Gastrocnemius medialis (tissue), 4 donors: Measurements from ENCODE around the gene ZNF648.
"Not testable (repeated sequence)": the region's sequence is repeated elsewhere in the genome, so short reads cannot be mapped to it uniquely, and the experiment has no call there.

Source experiments
- POLR2A ChIP-seq, 2 donors: fragments of 450-650 bp; IDR thresholded peaks; one replicate each; pipeline ENCODE4 v1.6.1; 2017; ENCODE audit warnings: antibody characterized with exemption in 2 of 2, mild to moderate bottlenecking in 2 of 2, moderate library complexity in 2 of 2
- TF ChIP-seq, protein P1 (sequence below), 5 experiments: fragments of 450-650 bp in 3 of 5; fragments of 200-600 bp in 2 of 5; sonication (generic) in 2 of 5; IDR thresholded peaks in 4 of 5; conservative IDR thresholded peaks in 1 of 5; 1 replicate in 4 of 5; 2 replicates in 1 of 5; pipeline ENCODE4 v1.5.1; 2016 to 2019; ENCODE audit warnings: antibody characterized with exemption in 5 of 5, mild to moderate bottlenecking in 3 of 5, moderate library complexity in 3 of 5

DNA sequence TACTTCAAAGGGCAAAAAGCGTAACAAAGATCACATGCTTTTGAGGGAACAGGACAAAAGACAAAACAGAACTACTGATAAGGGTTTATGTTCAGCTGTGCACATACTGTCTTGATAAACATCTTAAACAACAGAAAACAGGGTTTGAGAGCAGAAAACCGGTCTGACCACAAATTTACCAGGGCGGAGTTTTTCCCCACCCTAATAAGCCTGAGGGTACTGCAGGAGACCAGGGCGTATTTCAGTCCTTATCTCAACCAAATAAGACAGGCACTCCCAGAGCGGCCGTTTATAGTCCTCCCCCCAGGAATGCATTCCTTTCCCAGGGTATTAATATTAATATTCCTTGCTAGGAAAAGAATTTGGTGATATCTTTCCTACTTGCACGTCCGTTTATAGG is 16.0 kb downstream of the ZNF648 start:
- TF ChIP-seq, protein P1, sequence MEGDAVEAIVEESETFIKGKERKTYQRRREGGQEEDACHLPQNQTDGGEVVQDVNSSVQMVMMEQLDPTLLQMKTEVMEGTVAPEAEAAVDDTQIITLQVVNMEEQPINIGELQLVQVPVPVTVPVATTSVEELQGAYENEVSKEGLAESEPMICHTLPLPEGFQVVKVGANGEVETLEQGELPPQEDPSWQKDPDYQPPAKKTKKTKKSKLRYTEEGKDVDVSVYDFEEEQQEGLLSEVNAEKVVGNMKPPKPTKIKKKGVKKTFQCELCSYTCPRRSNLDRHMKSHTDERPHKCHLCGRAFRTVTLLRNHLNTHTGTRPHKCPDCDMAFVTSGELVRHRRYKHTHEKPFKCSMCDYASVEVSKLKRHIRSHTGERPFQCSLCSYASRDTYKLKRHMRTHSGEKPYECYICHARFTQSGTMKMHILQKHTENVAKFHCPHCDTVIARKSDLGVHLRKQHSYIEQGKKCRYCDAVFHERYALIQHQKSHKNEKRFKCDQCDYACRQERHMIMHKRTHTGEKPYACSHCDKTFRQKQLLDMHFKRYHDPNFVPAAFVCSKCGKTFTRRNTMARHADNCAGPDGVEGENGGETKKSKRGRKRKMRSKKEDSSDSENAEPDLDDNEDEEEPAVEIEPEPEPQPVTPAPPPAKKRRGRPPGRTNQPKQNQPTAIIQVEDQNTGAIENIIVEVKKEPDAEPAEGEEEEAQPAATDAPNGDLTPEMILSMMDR (IDR thresholded peaks at IDR 0.05 in 4 of 5, conservative IDR thresholded peaks at IDR 0.05 in 1 of 5), result not testable (repeated sequence)
- not testable (repeated sequence) for TF ChIP-seq POLR2A (IDR thresholded peaks at IDR 0.05)
